ENCODE data around the gene KRT78.

The KRT78 gene

GRCh38 chr12:52878507-52879393 lies 30.0 kb upstream of the KRT78 start:
- DNase-seq: no peak
- peak overlapping the region; percentile 67 for H3K4me2 ChIP-seq (ENCODE audit: low read length, poor library complexity, severe bottlenecking)
- peak overlapping the region; percentile 59 for H3K9ac ChIP-seq (ENCODE audit: low read length)
- peak overlapping the region; percentile 47 for H4K8ac ChIP-seq (ENCODE audit: low read length)
- peaks cover 0 to 2% of the 10 kb centered on the region in 2 experiments for H3K27me3 ChIP-seq (ENCODE audit: control insufficient read depth in 1 of 2, insufficient read depth in 1 of 2, low read length in 2 of 2)
- peak overlapping the region; percentile 13 to 75 for H3K18ac ChIP-seq (ENCODE audit: low read depth in 1 of 2, low read length in 2 of 2)
- H2BK15ac ChIP-seq (ENCODE audit: low read depth, poor library complexity, severe bottlenecking): peak overlapping the region; percentile 29
- H3K36me3 ChIP-seq (ENCODE audit: control insufficient read depth in 1 of 2, insufficient read depth in 2 of 2, low read depth in 1 of 2, low read length in 2 of 2): no peaks in the 10 kb centered on the region
- peak overlapping the region in 1 of 2 experiments; percentile 15 for H3K14ac ChIP-seq (ENCODE audit: low read length in 2 of 2)
- H3K79me1 ChIP-seq (replicated peaks; ENCODE audit: low read length, poor library complexity, severe bottlenecking): no peaks in the 10 kb centered on the region
- no peaks in the 10 kb centered on the region for H3K9me3 ChIP-seq (ENCODE audit: control insufficient read depth, low read length)
- H2BK120ac ChIP-seq (ENCODE audit: low read depth, low read length): no peak overlapping the region
- peak overlapping the region; percentile 81 for H4K91ac ChIP-seq (ENCODE audit: low read length)
- H2AFZ ChIP-seq (ENCODE audit: low read depth, low read length): peak overlapping the region; percentile 21
- peak overlapping the region in 1 of 2 experiments; percentile 49 for H3K4me3 ChIP-seq (ENCODE audit: insufficient read depth in 1 of 2, low read depth in 1 of 2, low read length in 2 of 2)
- no peak overlapping the region for H2AK5ac ChIP-seq (ENCODE audit: low read length, severe bottlenecking)
- no peak overlapping the region for H2BK5ac ChIP-seq (ENCODE audit: low read depth, low read length, poor library complexity, severe bottlenecking)
- WGBS: 83% methylated on average over 16 of the region's 17 CpGs
- peak overlapping the region; percentile 8 to 59 for H3K4ac ChIP-seq (ENCODE audit: low read depth in 1 of 2, low read length in 2 of 2)
- H3K27ac ChIP-seq (ENCODE audit: low read length, poor library complexity, severe bottlenecking): no peak overlapping the region
- no peak overlapping the region for H3K23ac ChIP-seq (ENCODE audit: low read length in 2 of 2)
- H2BK12ac ChIP-seq (ENCODE audit: low read length in 2 of 2): no peak overlapping the region
- peaks cover 26% of the 10 kb centered on the region for H3K4me1 ChIP-seq (ENCODE audit: control insufficient read depth, insufficient read depth, low read depth, low read length)

- no peak overlapping the region for H4K8ac ChIP-seq (ENCODE audit: low read length)
- H2BK120ac ChIP-seq (ENCODE audit: low read depth, low read length): no peak overlapping the region
- no peak overlapping the region for H3K9ac ChIP-seq (ENCODE audit: low read length)
- no peak overlapping the region for H2BK15ac ChIP-seq (ENCODE audit: low read depth, poor library complexity, severe bottlenecking)
- no peak overlapping the region for H3K4me2 ChIP-seq (ENCODE audit: low read length, poor library complexity, severe bottlenecking)
- H3K4ac ChIP-seq (ENCODE audit: low read depth in 1 of 2, low read length in 2 of 2): no peak overlapping the region
- 77% methylated on average over 3 of the region's 3 CpGs for WGBS
- no peak overlapping the region for H3K4me3 ChIP-seq (ENCODE audit: insufficient read depth in 1 of 2, low read depth in 1 of 2, low read length in 2 of 2)
- peaks cover 30% of the 10 kb centered on the region for H3K4me1 ChIP-seq (ENCODE audit: control insufficient read depth, insufficient read depth, low read depth, low read length)
- no peak overlapping the region for H2BK5ac ChIP-seq (ENCODE audit: low read depth, low read length, poor library complexity, severe bottlenecking)
- no peak for DNase-seq
- H2AK5ac ChIP-seq (ENCODE audit: low read length, severe bottlenecking): no peak overlapping the region
- H2BK12ac ChIP-seq (ENCODE audit: low read length in 2 of 2): no peak overlapping the region
- H3K36me3 ChIP-seq (ENCODE audit: control insufficient read depth in 1 of 2, insufficient read depth in 2 of 2, low read depth in 1 of 2, low read length in 2 of 2): no peaks in the 10 kb centered on the region
- H3K9me3 ChIP-seq (ENCODE audit: control insufficient read depth, low read length): no peaks in the 10 kb centered on the region
- peak overlapping the region; percentile 18 for H4K91ac ChIP-seq (ENCODE audit: low read length)
- no peak overlapping the region for H3K23ac ChIP-seq (ENCODE audit: low read length in 2 of 2)
- H3K79me1 ChIP-seq (replicated peaks; ENCODE audit: low read length, poor library complexity, severe bottlenecking): no peaks in the 10 kb centered on the region
- no peak overlapping the region for H2AFZ ChIP-seq (ENCODE audit: low read depth, low read length)
- H3K27ac ChIP-seq (ENCODE audit: low read length, poor library complexity, severe bottlenecking): no peak overlapping the region
- no peak overlapping the region for H3K18ac ChIP-seq (ENCODE audit: low read depth in 1 of 2, low read length in 2 of 2)
- no peak overlapping the region for H3K14ac ChIP-seq (ENCODE audit: low read length in 2 of 2)
- H3K27me3 ChIP-seq (ENCODE audit: control insufficient read depth in 1 of 2, insufficient read depth in 1 of 2, low read length in 2 of 2): peaks cover 0 to 2% of the 10 kb centered on the region in 2 experiments
Observed at GRCh38 chr12:52877242-52877641, 28.4 kb upstream of the KRT78 start.

GRCh38 chr12:52876372-52876771 lies 27.6 kb upstream of the KRT78 start:
- Histone ChIP-seq H2BK15ac (ENCODE audit: low read depth, poor library complexity, severe bottlenecking) (no peak overlapping the region), H4K8ac (ENCODE audit: low read length) (peak overlapping the region; percentile 30), H3K27ac (ENCODE audit: low read length, poor library complexity, severe bottlenecking) (no peak overlapping the region), H3K4me2 (ENCODE audit: low read length, poor library complexity, severe bottlenecking) (no peak overlapping the region), H3K4me3 (ENCODE audit: insufficient read depth in 1 of 2, low read depth in 1 of 2, low read length in 2 of 2) (no peak overlapping the region), H3K18ac (ENCODE audit: low read depth in 1 of 2, low read length in 2 of 2) (no peak overlapping the region), H3K27me3 (ENCODE audit: control insufficient read depth in 1 of 2, insufficient read depth in 1 of 2, low read length in 2 of 2) (peaks cover 0 to 2% of the 10 kb centered on the region in 2 experiments), H3K4ac (ENCODE audit: low read depth in 1 of 2, low read length in 2 of 2) (no peak overlapping the region), H2AFZ (ENCODE audit: low read depth, low read length) (no peak overlapping the region), H2BK120ac (ENCODE audit: low read depth, low read length) (peak overlapping the region; percentile 27), H3K36me3 (ENCODE audit: control insufficient read depth in 1 of 2, insufficient read depth in 2 of 2, low read depth in 1 of 2, low read length in 2 of 2) (no peaks in the 10 kb centered on the region), H2BK12ac (ENCODE audit: low read length in 2 of 2) (no peak overlapping the region), H3K9ac (ENCODE audit: low read length) (no peak overlapping the region), H3K23ac (ENCODE audit: low read length in 2 of 2) (no peak overlapping the region), H3K14ac (ENCODE audit: low read length in 2 of 2) (no peak overlapping the region), H2BK5ac (ENCODE audit: low read depth, low read length, poor library complexity, severe bottlenecking) (no peak overlapping the region), H2AK5ac (ENCODE audit: low read length, severe bottlenecking) (no peak overlapping the region), H4K91ac (ENCODE audit: low read length) (peak overlapping the region; percentile 12), H3K79me1 (replicated peaks; ENCODE audit: low read length, poor library complexity, severe bottlenecking) (no peaks in the 10 kb centered on the region), H3K4me1 (ENCODE audit: control insufficient read depth, insufficient read depth, low read depth, low read length) (peaks cover 33% of the 10 kb centered on the region), H3K9me3 (ENCODE audit: control insufficient read depth, low read length) (no peaks in the 10 kb centered on the region)
- no peak for DNase-seq
- WGBS: 90% methylated on average over 7 of the region's 7 CpGs

- H2AFZ ChIP-seq (ENCODE audit: low read depth, low read length): no peak overlapping the region
- no peak overlapping the region for H2BK5ac ChIP-seq (ENCODE audit: low read depth, low read length, poor library complexity, severe bottlenecking)
- no peaks in the 10 kb centered on the region for H3K9me3 ChIP-seq (ENCODE audit: control insufficient read depth, low read length)
- peak overlapping the region in 1 of 2 experiments; percentile 59 for H3K4me3 ChIP-seq (ENCODE audit: insufficient read depth in 1 of 2, low read depth in 1 of 2, low read length in 2 of 2)
- H2AK5ac ChIP-seq (ENCODE audit: low read length, severe bottlenecking): peak overlapping the region; percentile 17
- peak overlapping the region; percentile 35 for H4K8ac ChIP-seq (ENCODE audit: low read length)
- H3K18ac ChIP-seq (ENCODE audit: low read depth in 1 of 2, low read length in 2 of 2): peak overlapping the region; percentile 54 to 58
- peaks cover 45% of the 10 kb centered on the region for H3K4me1 ChIP-seq (ENCODE audit: control insufficient read depth, insufficient read depth, low read depth, low read length)
- WGBS: 83% methylated on average over 8 of the region's 10 CpGs
- no peak overlapping the region for H3K27ac ChIP-seq (ENCODE audit: low read length, poor library complexity, severe bottlenecking)
- H2BK12ac ChIP-seq (ENCODE audit: low read length in 2 of 2): peak overlapping the region in 1 of 2 experiments; percentile 29
- no peak overlapping the region for H3K14ac ChIP-seq (ENCODE audit: low read length in 2 of 2)
- H3K27me3 ChIP-seq (ENCODE audit: control insufficient read depth in 1 of 2, insufficient read depth in 1 of 2, low read length in 2 of 2): no peaks in the 10 kb centered on the region
- no peak overlapping the region for H3K23ac ChIP-seq (ENCODE audit: low read length in 2 of 2)
- H2BK120ac ChIP-seq (ENCODE audit: low read depth, low read length): peak overlapping the region; percentile 61
- no peak for DNase-seq
- H3K79me1 ChIP-seq (replicated peaks; ENCODE audit: low read length, poor library complexity, severe bottlenecking): no peaks in the 10 kb centered on the region
- H3K36me3 ChIP-seq (ENCODE audit: control insufficient read depth in 1 of 2, insufficient read depth in 2 of 2, low read depth in 1 of 2, low read length in 2 of 2): no peaks in the 10 kb centered on the region
- H3K4ac ChIP-seq (ENCODE audit: low read depth in 1 of 2, low read length in 2 of 2): peak overlapping the region; percentile 30 to 41
- H3K4me2 ChIP-seq (ENCODE audit: low read length, poor library complexity, severe bottlenecking): peak overlapping the region; percentile 82
- H4K91ac ChIP-seq (ENCODE audit: low read length): peak overlapping the region; percentile 64
- peak overlapping the region; percentile 73 for H3K9ac ChIP-seq (ENCODE audit: low read length)
- H2BK15ac ChIP-seq (ENCODE audit: low read depth, poor library complexity, severe bottlenecking): peak overlapping the region; percentile 37
Observed at GRCh38 chr12:52874573-52875435, 26.0 kb upstream of the KRT78 start.

All from mesenchymal stem cell (in vitro differentiated cells and primary cell).